H9 (cell line): ENCODE results near the gene TATDN2. TPM values are rescaled to one million over a fixed set of nuclear protein-coding genes. Genes with fewer than 3 reads are reported as not detected.

Source experiments
- DNase-seq: peaks from one replicate; pipeline ENCODE4 v3.0.0-alpha.2; 2017
- H2AFZ ChIP-seq: one replicate; pipeline ENCODE4 v1.6.1; 2013; ENCODE audit warnings: mild to moderate bottlenecking, low read length, control low read depth, moderate library complexity
- H2AK5ac ChIP-seq: 2 replicates; pipeline ENCODE4 v1.6.1; 2013; ENCODE audit warnings: low read length, control low read depth, mixed read lengths; ENCODE audit not compliant: insufficient read length
- H2BK120ac ChIP-seq: one replicate; pipeline ENCODE4 v1.6.1; 2013; ENCODE audit warnings: low read depth, mild to moderate bottlenecking, low read length, control low read depth, inconsistent platforms; ENCODE audit not compliant: poor library complexity, severe bottlenecking
- H2BK12ac ChIP-seq: 2 replicates; pipeline ENCODE4 v1.6.1; 2013; ENCODE audit warnings: low read length, control low read depth, mixed read lengths, low read depth; ENCODE audit not compliant: insufficient read length
- H2BK15ac ChIP-seq: 2 replicates; pipeline ENCODE4 v1.6.1; 2013; ENCODE audit warnings: low read depth, low read length, control low read depth
- H2BK20ac ChIP-seq: one replicate; pipeline ENCODE4 v1.6.1; 2013; ENCODE audit warnings: low read depth, mild to moderate bottlenecking, low read length, control low read depth, inconsistent platforms; ENCODE audit not compliant: poor library complexity, severe bottlenecking
- H2BK5ac ChIP-seq: 2 replicates; pipeline ENCODE4 v1.6.1; 2013; ENCODE audit warnings: low read length, control low read depth, mixed read lengths; ENCODE audit not compliant: insufficient read length
- H3K14ac ChIP-seq: 2 replicates; pipeline ENCODE4 v1.6.1; 2013; ENCODE audit warnings: low read length, control low read depth; ENCODE audit not compliant: insufficient read depth
- H3K18ac ChIP-seq: 2 replicates; pipeline ENCODE4 v1.6.1; 2013; ENCODE audit warnings: low read depth, mild to moderate bottlenecking, mixed read lengths, low read length, control low read depth; ENCODE audit not compliant: insufficient read length
- H3K23ac ChIP-seq: 2 replicates; pipeline ENCODE4 v1.6.1; 2013; ENCODE audit warnings: low read length, control low read depth, mixed read lengths, low read depth; ENCODE audit not compliant: insufficient read length
- H3K23me2 ChIP-seq: 2 replicates; pipeline ENCODE4 v1.6.1; 2013; ENCODE audit warnings: low read depth, mild to moderate bottlenecking, mixed read lengths, low read length, control low read depth; ENCODE audit not compliant: insufficient read length, poor library complexity, severe bottlenecking
- H3K27ac ChIP-seq: 2 replicates; pipeline ENCODE4 v1.5.1; 2013; ENCODE audit warnings: low read length, control low read depth, mixed read lengths, low read depth; ENCODE audit not compliant: insufficient read length
- H3K27me3 ChIP-seq: 2 replicates; pipeline ENCODE4 v1.6.1; 2013; ENCODE audit warnings: low read length, control low read depth, inconsistent platforms; ENCODE audit not compliant: insufficient read depth
- H3K4ac ChIP-seq: 2 replicates; pipeline ENCODE4 v1.6.1; 2013; ENCODE audit warnings: low read depth, mild to moderate bottlenecking, control low read depth, inconsistent platforms, low read length, moderate library complexity
- H3K4me1 ChIP-seq: 2 replicates; pipeline ENCODE4 v1.6.1; 2013; ENCODE audit warnings: low read length, control low read depth, inconsistent platforms; ENCODE audit not compliant: insufficient read depth
- H3K4me2 ChIP-seq: 2 replicates; pipeline ENCODE4 v1.6.1; 2013; ENCODE audit warnings: low read length, control low read depth, mixed read lengths; ENCODE audit not compliant: insufficient read length, insufficient read depth
- H3K56ac ChIP-seq: 2 replicates; pipeline ENCODE4 v1.6.1; 2013; ENCODE audit warnings: low read depth, mild to moderate bottlenecking, mixed read lengths, low read length, control low read depth; ENCODE audit not compliant: insufficient read length
- H3K79me1 ChIP-seq: 2 replicates; pipeline ENCODE4 v1.6.1; 2013; ENCODE audit warnings: low read depth, mild to moderate bottlenecking, moderate library complexity, low read length, control low read depth, inconsistent platforms; ENCODE audit not compliant: insufficient read depth, poor library complexity, severe bottlenecking
- H3K79me2 ChIP-seq: 2 replicates; pipeline ENCODE4 v1.6.1; 2013; ENCODE audit warnings: low read length, control low read depth, inconsistent platforms; ENCODE audit not compliant: insufficient read depth
- H3K9ac ChIP-seq: 2 replicates; pipeline ENCODE4 v1.6.1; 2013; ENCODE audit warnings: low read length, control low read depth, mixed read lengths; ENCODE audit not compliant: insufficient read length; ENCODE audit errors: extremely low read depth
- H3K9me3 ChIP-seq: one replicate; pipeline ENCODE4 v1.6.1; 2013; ENCODE audit warnings: low read depth, low read length, inconsistent platforms; ENCODE audit not compliant: control insufficient read depth
- H3T11ph ChIP-seq: one replicate; pipeline ENCODE4 v1.6.1; 2013; ENCODE audit warnings: mild to moderate bottlenecking, low read length, control low read depth, inconsistent platforms
- H4K20me1 ChIP-seq: one replicate; pipeline ENCODE4 v1.6.1; 2013; ENCODE audit not compliant: control insufficient read depth, insufficient read length, insufficient read depth
- H4K5ac ChIP-seq: 2 replicates; pipeline ENCODE4 v1.6.1; 2013; ENCODE audit warnings: low read depth, mild to moderate bottlenecking, mixed read lengths, low read length, control low read depth; ENCODE audit not compliant: insufficient read length
- H4K8ac ChIP-seq: replicated peaks from 2 replicates; pipeline ENCODE4 v1.6.1; 2013; ENCODE audit warnings: low read length, control low read depth, mixed read lengths, low read depth; ENCODE audit not compliant: insufficient read length
- H4K91ac ChIP-seq: 2 replicates; pipeline ENCODE4 v1.6.1; 2013; ENCODE audit warnings: low read depth, mild to moderate bottlenecking, moderate library complexity, mixed read lengths, low read length, control low read depth; ENCODE audit not compliant: insufficient read length
- H3K27ac Mint-ChIP-seq, 3 experiments: 2 replicates in 2 of 3; 3 replicates in 1 of 3; pipeline ENCODE4 v1.8.0; 2020 to 2021; ENCODE audit warnings: mixed read lengths in 3 of 3, mild to moderate bottlenecking in 1 of 3, moderate library complexity in 1 of 3
- H3K27me3 Mint-ChIP-seq: 2 replicates; pipeline ENCODE4 v1.8.0; 2021; ENCODE audit warnings: low read depth, mild to moderate bottlenecking, moderate library complexity, mixed read lengths
- H3K36me3 Mint-ChIP-seq, 3 experiments: 2 replicates in 2 of 3; 3 replicates in 1 of 3; pipeline ENCODE4 v1.8.0; 2020 to 2021; ENCODE audit warnings: low read depth in 3 of 3, mixed read lengths in 3 of 3; ENCODE audit not compliant: insufficient read depth in 1 of 3
- H3K4me1 Mint-ChIP-seq, 2 experiments: 2 replicates each; pipeline ENCODE4 v1.8.0; 2020; ENCODE audit warnings: mixed read lengths in 2 of 2
- H3K4me3 Mint-ChIP-seq, 2 experiments: 2 replicates in 1 of 2; 3 replicates in 1 of 2; pipeline ENCODE4 v1.8.0; 2020 to 2021; ENCODE audit warnings: mild to moderate bottlenecking in 2 of 2, mixed read lengths in 2 of 2, moderate library complexity in 1 of 2
- H3K9me3 Mint-ChIP-seq, 2 experiments: 2 replicates in 1 of 2; 3 replicates in 1 of 2; pipeline ENCODE4 v1.8.0; 2020; ENCODE audit warnings: mild to moderate bottlenecking in 2 of 2, mixed read lengths in 2 of 2, moderate library complexity in 1 of 2
- CTCF ChIP-seq: fragments of 200-600 bp; sonication (generic); conservative IDR thresholded peaks from 3 replicates; pipeline ENCODE4 v1.8.0; 2021; ENCODE audit warnings: antibody characterized with exemption, mild to moderate bottlenecking
- WGBS: extraction: QIAGEN DNeasy Blood & Tissue Kit; methylation state at CpG from one replicate; pipeline ENCODE4 v1.1.7; 2013; ENCODE audit warnings: missing lambda C conversion rate, low lambda C conversion rate, mixed read lengths; ENCODE audit not compliant: insufficient read length; ENCODE audit errors: extremely low coverage; 5-methylcytosine and 5-hydroxymethylcytosine counted together
- total RNA-seq: library from RNA; stranded (reverse); gene quantifications from 2 replicates; pipeline ENCODE4 v1.2.1, GENCODE V29; 2021

Gene TATDN2
- total RNA-seq, 1 experiment from 2014 or later = 34.4 TPM

- Histone ChIP-seq H3K27ac (no peak overlapping the region), H3K4ac (no peak overlapping the region), H2BK15ac (no peak overlapping the region), H3K4me1 (no peaks in the 10 kb centered on the region), H3T11ph (no peak overlapping the region), H3K9me3 (no peaks in the 10 kb centered on the region), H2BK5ac (no peak overlapping the region), H2BK12ac (no peak overlapping the region), H4K20me1 (no peaks in the 10 kb centered on the region), H2BK120ac (no peak overlapping the region), H3K23me2 (no peaks in the 10 kb centered on the region), H2AFZ (no peak overlapping the region), H3K23ac (no peak overlapping the region), H4K8ac (no peak overlapping the region), H3K56ac (no peak overlapping the region), H3K27me3 (no peaks in the 10 kb centered on the region), H4K5ac (no peak overlapping the region), H2BK20ac (no peak overlapping the region), H3K79me2 (no peaks in the 10 kb centered on the region), H3K14ac (no peak overlapping the region), H3K4me2 (no peak overlapping the region), H2AK5ac (no peak overlapping the region), H4K91ac (no peak overlapping the region), H3K18ac (no peak overlapping the region), H3K9ac (no peak overlapping the region), H3K79me1 (no peaks in the 10 kb centered on the region)
- H3K27me3 Mint-ChIP-seq = no peaks in the 10 kb centered on the region
- whole genome bisulfite sequencing = no CpG with 5 or more reads among the region's 8 CpGs
- no peak for TF ChIP-seq CTCF
- no peak for DNase-seq
- peaks cover 35 to 87% (median 83%) of the 10 kb centered on the region in 3 experiments; a peak in 6 of 7 replicates for H3K36me3 Mint-ChIP-seq
- no peak overlapping the region for H3K4me3 Mint-ChIP-seq
- H3K27ac Mint-ChIP-seq = no peak overlapping the region
- H3K4me1 Mint-ChIP-seq = no peaks in the 10 kb centered on the region
- no peaks in the 10 kb centered on the region for H3K9me3 Mint-ChIP-seq
Measured at GRCh38 chr3:10303785-10304184, 55.5 kb downstream of the TATDN2 start.
